GM18867 (cell line): ENCODE results near the gene PLXNA4.
"Not testable (repeated sequence)": the region's sequence is repeated elsewhere in the genome, so short reads cannot be mapped to it uniquely, and the experiment has no call there.

Experiments
- ATAC-seq: cut with Tn5 transposase; IDR thresholded peaks from one replicate; pipeline ENCODE4 v1.9.1; 2021; ENCODE audit warnings: mild to moderate bottlenecking, moderate library complexity; ENCODE audit not compliant: unreplicated experiment

The PLXNA4 gene, protein sequence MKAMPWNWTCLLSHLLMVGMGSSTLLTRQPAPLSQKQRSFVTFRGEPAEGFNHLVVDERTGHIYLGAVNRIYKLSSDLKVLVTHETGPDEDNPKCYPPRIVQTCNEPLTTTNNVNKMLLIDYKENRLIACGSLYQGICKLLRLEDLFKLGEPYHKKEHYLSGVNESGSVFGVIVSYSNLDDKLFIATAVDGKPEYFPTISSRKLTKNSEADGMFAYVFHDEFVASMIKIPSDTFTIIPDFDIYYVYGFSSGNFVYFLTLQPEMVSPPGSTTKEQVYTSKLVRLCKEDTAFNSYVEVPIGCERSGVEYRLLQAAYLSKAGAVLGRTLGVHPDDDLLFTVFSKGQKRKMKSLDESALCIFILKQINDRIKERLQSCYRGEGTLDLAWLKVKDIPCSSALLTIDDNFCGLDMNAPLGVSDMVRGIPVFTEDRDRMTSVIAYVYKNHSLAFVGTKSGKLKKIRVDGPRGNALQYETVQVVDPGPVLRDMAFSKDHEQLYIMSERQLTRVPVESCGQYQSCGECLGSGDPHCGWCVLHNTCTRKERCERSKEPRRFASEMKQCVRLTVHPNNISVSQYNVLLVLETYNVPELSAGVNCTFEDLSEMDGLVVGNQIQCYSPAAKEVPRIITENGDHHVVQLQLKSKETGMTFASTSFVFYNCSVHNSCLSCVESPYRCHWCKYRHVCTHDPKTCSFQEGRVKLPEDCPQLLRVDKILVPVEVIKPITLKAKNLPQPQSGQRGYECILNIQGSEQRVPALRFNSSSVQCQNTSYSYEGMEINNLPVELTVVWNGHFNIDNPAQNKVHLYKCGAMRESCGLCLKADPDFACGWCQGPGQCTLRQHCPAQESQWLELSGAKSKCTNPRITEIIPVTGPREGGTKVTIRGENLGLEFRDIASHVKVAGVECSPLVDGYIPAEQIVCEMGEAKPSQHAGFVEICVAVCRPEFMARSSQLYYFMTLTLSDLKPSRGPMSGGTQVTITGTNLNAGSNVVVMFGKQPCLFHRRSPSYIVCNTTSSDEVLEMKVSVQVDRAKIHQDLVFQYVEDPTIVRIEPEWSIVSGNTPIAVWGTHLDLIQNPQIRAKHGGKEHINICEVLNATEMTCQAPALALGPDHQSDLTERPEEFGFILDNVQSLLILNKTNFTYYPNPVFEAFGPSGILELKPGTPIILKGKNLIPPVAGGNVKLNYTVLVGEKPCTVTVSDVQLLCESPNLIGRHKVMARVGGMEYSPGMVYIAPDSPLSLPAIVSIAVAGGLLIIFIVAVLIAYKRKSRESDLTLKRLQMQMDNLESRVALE (N-terminal part only)

DNA sequence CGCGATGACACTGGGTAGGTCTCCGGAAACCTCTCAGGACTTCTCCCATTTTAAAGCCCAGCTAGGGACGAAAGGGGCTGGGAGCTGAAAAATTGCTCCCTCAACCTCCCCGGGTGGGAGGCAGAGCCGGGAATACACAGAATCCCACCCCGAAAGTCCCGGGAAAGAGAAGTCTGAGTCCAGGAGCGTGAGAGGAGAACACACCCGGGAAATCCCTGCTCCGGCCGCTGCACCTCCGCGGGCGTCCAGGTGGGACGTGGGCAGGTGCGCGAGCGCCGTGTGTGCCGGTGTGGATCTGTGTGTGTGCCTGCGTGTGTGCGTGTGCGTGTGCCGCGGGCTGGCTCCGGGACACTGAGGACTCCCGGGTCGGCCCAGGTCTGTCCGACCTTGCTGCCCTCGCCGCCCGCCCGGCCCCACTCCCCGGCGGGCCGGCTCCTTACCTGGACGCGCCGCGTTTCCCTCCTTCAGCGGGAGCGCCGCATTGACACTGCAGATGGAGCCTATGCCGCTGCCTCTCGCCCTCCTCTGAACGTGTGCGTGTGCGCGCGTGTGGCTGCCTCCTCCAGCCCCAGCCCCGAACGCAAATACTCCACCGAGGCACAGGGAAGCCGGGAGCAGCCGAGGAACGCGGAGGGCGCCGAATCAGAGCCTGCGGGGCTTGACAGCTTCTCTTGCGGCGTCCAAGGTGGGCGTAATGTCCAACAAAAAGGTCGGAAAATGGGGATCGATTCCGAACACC, at the start of gene PLXNA4:
Gene PLXNA4, minus strand, starts transcription at position 489 of the 739 bp plus-strand sequence. CDS start 67,777 bp downstream, outside the sequence.
- no peak for ATAC-seq

DNA sequence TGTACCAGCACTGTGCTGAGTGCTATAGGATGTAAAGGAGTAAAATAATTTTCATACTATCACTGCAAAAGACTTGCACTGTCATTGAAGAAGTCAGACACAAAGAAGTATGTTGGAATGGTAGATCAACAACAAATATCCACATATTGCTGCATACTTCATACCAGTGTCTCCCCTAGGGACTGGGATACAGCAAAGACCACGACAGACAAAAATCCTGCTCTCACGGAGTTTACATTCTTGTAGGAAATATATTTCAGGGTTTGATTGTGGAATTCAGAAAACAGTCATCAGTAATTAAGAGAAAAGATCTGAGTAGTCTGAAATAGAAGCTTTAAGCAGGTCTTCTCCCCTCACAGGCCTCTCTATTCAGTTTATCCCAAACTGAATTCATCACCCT, 49.4 kb upstream of the PLXNA4 start:
- ATAC-seq = no peak

DNA sequence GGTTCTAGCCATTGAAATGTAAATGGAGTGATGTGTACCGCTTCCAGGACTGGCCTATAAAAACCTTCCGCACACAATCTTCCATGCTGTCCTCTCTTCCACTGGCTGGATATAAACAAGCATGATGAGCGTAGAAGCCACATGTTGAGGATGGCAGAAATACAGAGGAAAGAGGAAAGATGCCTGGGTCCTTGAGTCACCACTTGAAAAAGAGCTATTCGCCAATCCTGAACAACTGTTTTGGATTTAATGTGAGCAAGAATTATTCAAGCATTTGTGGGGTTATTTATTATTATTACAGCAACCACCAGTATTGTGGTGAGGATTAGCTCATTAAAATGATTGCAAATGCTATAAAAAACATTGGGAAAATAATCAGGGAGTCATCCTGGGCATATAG, 45.8 kb upstream of the PLXNA4 start:
- ATAC-seq = no peak

DNA sequence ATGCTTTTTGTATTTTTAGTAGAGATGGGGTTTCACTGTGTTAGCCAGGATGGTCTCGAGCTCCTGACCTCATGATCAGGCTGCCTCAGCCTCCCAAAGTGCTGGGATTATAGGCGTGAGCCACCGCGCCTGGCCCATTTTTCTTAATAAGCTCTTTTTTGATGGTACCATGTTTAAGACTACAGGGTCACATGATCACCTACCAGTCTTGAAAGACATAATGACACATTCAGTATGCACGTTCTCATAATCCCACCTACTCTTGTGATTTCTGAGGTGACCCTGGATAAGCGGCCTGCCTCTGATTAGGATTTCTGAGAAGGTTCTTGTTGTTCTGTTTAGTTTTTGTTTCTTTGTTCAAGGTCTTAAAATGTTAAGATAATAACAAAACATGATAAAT, 43.7 kb upstream of the PLXNA4 start:
- ATAC-seq = no peak

DNA sequence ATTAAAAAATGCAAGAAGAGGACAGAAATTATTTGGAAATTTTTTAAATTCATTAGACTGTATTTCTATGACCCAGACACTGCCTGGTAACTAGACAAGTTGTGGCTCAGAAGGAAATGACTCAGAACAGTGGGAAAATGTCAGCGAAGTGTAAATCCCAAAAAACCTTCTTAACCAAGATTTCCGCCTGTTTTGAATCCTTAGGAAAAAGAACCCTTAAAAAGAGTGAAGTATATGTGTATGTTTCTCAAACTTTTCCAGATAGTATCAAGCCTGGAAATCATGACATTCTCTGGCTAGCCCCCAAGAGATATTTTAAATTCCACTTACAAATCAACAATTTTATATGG, 42.7 kb upstream of the PLXNA4 start:
- ATAC-seq = no peak

DNA sequence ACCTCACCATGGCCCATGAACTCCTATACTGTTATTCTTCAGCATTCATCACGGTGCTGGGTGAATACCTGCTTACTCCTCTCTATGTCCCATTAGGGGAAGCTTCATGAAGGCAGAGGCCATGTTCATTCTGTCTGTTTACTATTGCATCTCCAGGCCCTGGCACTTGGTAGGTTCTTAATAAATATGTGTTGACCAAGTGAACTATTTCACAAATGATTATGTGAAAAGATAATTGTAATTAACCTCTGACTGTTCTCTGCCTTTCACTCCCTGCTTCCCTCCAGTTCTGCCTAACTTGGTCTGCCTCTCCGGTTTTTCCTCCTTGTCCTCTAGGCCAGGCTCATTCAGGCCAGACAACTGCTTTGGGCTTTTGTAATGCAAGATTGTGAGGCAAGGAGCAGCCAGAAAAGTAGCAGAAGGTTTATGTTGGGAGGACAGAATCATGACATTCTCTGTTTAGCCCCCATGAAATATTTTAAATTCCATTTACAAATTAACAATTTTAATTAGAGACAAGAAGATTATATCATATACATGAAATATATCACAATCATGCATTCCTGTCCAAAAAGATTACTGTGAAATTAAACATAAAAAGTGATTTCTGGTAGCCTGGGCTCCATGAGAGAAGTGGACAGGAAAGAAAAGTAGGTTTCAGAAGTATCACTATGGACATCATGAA, 42.1 kb upstream of the PLXNA4 start:
- no peak for ATAC-seq

DNA sequence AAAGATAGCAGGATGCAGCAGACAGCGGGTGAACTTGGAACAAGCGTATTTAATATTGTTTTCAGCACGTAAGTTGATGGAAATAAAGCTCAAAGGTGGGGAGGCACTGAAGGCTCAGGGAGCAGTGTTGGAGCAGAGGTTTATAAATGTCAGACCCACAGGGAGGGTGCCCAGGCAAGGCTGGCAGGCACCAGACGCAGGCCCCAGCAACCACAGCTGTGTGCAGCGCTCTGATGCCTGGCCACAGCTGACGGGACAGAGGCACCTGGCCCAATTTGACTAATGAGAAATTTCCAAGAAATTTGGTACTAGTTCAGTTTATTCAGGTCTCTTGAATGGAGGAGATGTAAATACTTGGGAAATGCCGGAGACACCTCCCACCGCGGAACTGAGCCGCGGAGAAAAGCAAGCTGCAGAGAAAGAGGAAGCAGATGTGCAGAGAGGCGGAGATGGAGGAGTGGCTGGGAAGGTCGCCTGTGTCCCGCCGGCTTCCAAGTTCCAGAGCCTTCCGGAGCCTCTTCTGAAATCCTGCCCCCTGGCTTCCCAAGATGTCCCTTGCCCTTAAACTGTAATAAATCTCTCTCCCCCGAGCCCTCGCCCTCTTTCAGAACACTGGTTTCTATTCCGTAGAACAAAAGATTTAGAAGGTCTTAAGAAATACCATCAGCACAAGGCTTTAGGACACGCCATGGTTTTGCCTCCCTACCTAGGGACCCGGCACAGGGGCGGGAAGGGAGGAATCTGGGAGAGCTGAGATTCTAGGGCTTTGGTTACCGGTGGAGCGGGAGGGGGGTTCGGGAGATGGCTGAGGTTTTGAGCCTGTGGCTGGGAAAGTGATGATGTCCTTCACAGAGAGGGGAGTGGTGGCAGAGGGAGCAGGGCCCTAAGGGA, 38.4 kb upstream of the PLXNA4 start:
- no peak for ATAC-seq

DNA sequence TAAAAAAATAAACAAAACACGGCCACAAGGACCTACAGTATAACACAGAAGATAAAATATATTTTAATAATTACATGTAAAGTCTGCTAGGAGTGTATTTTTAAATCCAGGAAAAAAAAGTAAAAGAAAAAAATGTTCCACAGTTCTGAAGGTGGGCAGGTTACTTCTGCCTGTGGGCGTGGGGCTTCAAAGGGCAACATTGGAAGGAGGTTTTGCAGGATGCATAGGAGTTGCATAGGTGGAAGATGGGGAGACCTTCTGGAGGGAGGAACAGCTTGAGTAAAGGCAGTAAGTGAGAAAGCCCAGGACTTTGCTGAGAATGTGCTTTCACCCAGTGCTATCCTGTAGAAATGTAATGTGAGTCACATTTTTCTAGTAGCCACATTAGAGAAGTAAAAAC, 37.5 kb upstream of the PLXNA4 start:
- no peak for ATAC-seq

DNA sequence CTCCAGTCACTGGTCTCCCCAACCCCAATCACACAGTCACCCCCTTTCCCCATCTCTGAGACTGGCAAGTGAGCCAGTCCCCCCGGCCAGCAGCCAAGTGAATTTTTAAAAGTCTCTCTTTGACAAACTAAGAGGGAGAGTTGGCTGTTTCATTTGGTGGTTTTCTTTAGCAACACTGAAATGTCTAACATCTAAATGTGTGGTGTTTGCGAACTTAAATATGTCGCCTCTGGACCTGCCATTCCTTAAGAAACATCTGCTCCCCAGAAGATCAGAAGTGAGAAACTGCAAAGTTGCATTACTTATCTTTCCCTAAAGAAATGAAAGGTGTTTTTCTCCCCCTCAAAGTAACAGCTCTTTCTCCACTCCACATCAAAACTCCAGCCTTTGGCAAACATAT, 34.7 kb upstream of the PLXNA4 start:
- ATAC-seq = no peak

DNA sequence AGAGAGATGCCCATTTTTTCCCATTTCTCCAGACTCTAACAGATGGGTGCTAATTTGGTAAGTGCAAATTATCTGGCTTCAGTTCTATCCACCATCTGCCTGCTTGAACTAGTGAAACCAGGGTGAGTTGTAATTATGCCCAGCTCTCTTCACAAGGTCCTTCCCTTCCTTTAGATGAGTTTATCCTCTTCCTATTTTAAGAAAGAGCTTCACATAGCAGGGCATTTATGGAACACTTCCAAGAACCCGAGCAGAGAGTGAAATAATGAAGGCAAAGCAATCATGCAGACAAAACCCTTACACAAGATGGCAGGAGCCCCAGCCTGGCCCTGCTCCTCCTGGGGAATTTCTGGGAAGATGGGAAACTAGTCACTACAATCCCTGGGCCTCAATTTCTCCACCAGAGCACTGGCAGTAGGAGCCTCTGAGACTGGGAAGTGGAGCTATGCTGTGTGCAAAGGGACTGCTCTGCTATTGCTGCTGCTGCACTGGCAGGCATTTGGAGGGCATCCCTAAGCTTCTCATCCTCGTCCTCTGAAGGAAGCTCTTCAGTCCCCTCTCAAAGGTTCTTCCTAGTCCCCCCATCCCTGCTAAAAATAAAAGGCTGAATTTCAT, 33.7 kb upstream of the PLXNA4 start:
- ATAC-seq = no peak

DNA sequence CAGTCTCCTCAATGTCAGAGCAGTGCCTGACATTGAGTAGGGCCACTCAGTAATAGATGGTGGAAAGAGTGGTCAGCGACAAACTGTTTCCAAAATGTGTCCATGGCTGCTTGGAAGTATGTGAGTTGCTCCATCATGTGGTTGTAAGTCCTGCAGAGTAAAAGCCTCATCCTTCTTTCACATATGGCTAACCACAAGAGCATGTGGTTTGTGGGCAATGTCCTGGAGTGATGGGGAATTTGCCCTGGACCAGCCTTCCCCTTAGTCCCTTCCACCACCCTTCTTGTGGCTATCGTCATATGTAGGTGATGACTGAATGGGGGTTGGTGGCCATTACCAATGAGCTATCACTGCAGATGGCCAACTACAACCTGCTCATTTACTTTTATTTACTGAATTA, 33.0 kb upstream of the PLXNA4 start:
- no peak for ATAC-seq

DNA sequence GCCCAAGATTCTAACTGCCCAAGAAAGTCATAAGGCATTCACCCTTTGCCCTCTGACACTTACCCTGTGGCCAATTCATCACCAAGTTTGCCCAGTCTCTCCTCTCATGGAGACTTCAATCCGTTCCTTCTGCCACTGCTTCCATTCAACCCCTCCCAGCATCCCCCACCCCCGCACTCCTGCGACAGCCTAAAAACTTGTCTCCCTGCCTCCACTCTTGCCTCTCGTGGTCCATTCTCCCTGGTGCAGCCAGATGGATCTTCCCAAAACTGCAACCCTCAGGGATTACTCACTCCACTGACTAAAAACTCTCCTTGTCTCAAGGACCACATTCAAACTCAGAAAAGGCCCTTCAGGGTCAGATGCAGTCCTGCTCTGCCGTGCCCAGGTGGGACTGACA, 32.3 kb upstream of the PLXNA4 start:
- no peak for ATAC-seq

DNA sequence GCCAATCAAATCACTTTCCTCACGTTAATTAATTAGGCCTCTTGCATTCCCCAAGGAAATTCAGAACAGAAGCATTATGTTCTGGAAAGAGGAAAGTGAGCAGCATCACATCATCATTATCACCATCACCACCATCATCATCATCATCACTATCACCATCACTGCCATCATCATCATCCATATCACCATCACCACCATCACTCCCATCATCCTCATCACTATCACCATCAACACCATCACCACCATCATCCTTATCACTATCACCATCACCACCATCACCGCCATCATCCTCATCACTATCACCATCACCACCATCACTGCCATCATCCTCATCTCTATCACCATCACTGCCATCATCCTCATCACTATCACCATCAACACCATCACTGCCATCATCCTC, 31.4 kb upstream of the PLXNA4 start:
- no peak for ATAC-seq

DNA sequence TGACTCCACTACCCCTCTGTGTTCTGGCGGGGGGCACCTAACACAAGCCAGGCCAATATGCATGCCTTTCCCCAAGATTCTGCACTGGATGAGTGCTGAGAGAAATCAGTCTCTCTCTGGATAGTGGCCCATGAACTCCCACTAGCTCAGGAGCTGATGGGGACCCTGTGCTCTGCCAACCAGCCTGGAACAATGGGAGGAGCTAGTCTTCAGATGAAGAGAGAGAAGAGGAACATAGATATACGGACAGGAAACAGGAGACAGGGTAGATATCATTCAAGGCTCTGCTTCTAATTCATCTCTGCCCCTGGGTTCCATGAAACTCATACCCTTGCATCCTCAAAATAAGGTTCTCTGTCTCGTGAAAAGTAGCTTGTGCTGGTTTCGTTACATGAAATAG, 27.9 kb upstream of the PLXNA4 start:
- ATAC-seq = no peak

DNA sequence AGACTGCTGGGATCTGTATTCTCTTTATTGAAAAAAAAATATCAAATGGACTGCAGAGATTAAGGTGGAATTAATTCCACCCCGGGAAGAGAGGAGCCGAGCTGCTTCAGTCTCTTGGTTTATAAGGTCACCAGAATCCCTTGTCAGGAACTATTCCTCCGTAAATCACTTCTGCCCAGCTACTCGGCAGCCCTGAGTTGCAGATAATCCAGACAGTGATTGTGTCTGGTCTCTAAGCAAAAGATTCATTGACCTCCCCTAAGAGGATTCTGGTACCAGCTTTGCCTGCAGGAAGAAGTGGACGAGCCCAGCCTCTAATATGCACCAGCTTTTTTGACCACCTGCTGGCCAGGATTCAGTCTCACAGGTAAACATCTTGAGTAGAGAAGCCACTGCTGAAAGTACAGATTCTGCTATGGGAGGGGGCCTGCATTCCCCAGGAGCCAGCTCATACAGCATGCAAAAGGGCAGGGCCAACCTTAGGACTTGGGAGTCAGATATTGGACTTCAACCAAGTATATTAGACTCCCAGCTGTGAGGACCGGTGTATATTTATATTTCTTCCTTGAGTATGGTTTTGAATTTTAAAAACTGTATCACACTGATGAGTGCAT, 27.1 kb upstream of the PLXNA4 start:
- ATAC-seq = no peak

DNA sequence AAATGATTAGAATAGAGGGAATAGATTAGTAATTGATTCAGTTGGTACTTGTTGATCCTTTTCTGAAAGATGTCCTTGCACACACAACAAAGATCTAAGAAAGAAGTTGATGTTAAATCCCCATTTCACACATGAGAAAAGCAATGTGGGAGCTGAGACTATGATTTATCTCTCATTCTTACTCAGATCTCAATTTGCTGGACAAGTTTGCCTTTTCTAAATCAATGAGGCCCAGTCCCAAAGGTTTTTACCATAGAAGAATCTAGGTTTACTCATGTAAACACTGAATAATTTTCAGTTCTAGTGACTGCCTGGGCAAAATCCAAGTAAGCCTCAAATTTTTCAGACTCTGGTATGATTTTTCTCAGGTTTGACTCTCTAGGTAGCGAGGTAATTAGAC, 25.5 kb upstream of the PLXNA4 start:
- no peak for ATAC-seq

DNA sequence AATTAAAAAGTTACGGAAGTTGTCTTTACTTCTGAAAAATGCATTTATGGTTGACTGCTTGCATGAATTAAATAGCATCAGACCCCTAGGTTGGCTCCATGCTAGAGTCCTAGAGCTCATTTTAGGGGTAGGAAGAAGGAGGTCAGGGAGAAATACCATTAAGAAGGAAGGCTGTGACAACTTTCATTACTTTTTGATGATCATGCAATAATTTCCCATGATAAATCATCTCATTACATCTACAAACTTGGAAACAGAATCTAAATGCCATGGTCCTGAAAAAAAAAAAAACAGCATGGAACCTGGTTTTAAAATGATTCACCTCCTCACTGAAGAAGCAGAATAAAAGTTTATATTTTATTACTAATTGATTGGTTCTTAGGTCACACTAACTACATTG, 20.3 kb upstream of the PLXNA4 start:
- no peak for ATAC-seq

DNA sequence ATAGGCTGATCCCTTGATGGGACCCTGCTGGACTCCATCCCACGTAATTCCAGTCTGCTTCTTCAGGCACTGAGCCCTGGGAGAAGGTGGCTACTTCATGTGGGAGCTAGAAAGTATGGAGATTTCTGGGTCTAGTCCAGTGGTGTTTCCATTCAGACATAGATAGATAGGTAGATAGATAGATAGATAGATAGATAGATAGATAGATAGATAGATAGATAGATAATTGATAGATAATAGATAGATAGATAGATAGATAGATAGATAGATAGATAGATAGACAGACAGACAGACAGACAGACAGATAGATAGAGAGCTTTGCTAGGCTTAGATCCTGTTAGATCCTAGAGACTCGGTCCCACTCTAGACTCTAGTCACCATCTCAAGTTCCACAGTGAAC, 18.5 kb upstream of the PLXNA4 start:
- ATAC-seq = not testable (repeated sequence)
